ENCODE data around the gene GOT1. TPM values are rescaled to one million over a fixed set of nuclear protein-coding genes. Genes with fewer than 3 reads are reported as not detected.

The GOT1 gene
- total and polyA plus RNA-seq, 10 of the 15 experiments (the other 5 are each of a cell fraction or from before 2014, with no cell fraction given): 32.5 to 67.5 (median 50.3) TPM

GRCh38 chr10:99456931-99457288 lies 26.5 kb upstream of the GOT1 start:
- H3K27me3 ChIP-seq (replicated peaks in 1 of 2; ENCODE audit: control insufficient read depth in 2 of 2, insufficient read depth in 2 of 2, low read length in 1 of 2): peaks cover 0 to 5% of the 10 kb centered on the region in 2 experiments
- no peaks in the 10 kb centered on the region for H3K4me1 ChIP-seq (ENCODE audit: control insufficient read depth, insufficient read depth, low read length)
- H3K4me3 ChIP-seq: no peak overlapping the region
- intact Hi-C loops (cut with micrococcal nuclease; ENCODE audit: unreplicated experiment) (no loop called here), in situ Hi-C loops (cut with MboI) (no loop called here)
- ChIA-PET RAD21 (ENCODE audit: unreplicated experiment) (no interaction called here), SMC1A (ENCODE audit: uncharacterized antibody, unreplicated experiment) (no interaction called here), CTCF (no interaction called here), POLR2A (no interaction called here)
- BruUV-seq (replicated peaks): no TSS peak
- H3K27ac ChIP-seq (ENCODE audit: control insufficient read depth, insufficient read depth): no peak overlapping the region
- 16% methylated on average over 2 of the region's 2 CpGs for WGBS (ENCODE audit: insufficient coverage, insufficient replicate concordance, low lambda C conversion rate, missing lambda C conversion rate)
- no peak overlapping the region for H2AFZ ChIP-seq (ENCODE audit: control insufficient read depth, low read depth, low read length)
- H3K36me3 ChIP-seq (ENCODE audit: control insufficient read depth in 2 of 2, insufficient read depth in 2 of 2, low read length in 1 of 2): no peaks in the 10 kb centered on the region
- ATAC-seq (no peak), FAIRE-seq (no peak), DNase-seq (ENCODE audit: low read depth, low spot score) (no peak)
- TF ChIP-seq RCOR1 (conservative IDR thresholded peaks at IDR 0.05; ENCODE audit: low read depth, low read length): no peak
- TF ChIP-seq SRF (IDR thresholded peaks at IDR 0.05; ENCODE audit: low read depth in 2 of 2, low read length in 2 of 2): no peak
- no peak for TF ChIP-seq PAX5 (IDR thresholded peaks at IDR 0.05; ENCODE audit: borderline replicate concordance, low read depth, low read length)
- TF ChIP-seq CREB1 (IDR thresholded peaks at IDR 0.05; ENCODE audit: low read depth): no peak
- no peak for TF ChIP-seq CHD2 (IDR thresholded peaks at IDR 0.05; ENCODE audit: borderline replicate concordance, low read depth, low read length)
- no peak for TF ChIP-seq EED (IDR thresholded peaks at IDR 0.05; ENCODE audit: low read depth)
- no peak for TF ChIP-seq PKNOX1 (IDR thresholded peaks at IDR 0.05)
- no peak for TF ChIP-seq SIN3A (IDR thresholded peaks at IDR 0.05; ENCODE audit: low read depth, low read length)
- no peak for TF ChIP-seq IRF5 (IDR thresholded peaks at IDR 0.05; ENCODE audit: borderline replicate concordance)
- no peak for TF ChIP-seq CEBPZ (IDR thresholded peaks at IDR 0.05; ENCODE audit: low read depth, low read length)
- TF ChIP-seq SMC3 (IDR thresholded peaks at IDR 0.05; ENCODE audit: borderline replicate concordance, low read length): no peak
- TF ChIP-seq POLR2A (IDR thresholded peaks at IDR 0.05; ENCODE audit: low read depth, low read length): no peak
- TF ChIP-seq POLR2AphosphoS5 (IDR thresholded peaks at IDR 0.05; ENCODE audit: low read length): no peak
- no peaks in the 10 kb centered on the region for H3K79me2 ChIP-seq (ENCODE audit: control insufficient read depth, insufficient read depth, low read length)
- H3K9me3 ChIP-seq (replicated peaks; ENCODE audit: control insufficient read depth, insufficient read depth, low read length): no peaks in the 10 kb centered on the region
- H3K9ac ChIP-seq (ENCODE audit: control insufficient read depth, insufficient read depth, low read length): no peak overlapping the region
- no peaks in the 10 kb centered on the region for H4K20me1 ChIP-seq (ENCODE audit: control insufficient read depth, insufficient read depth)
- no peak overlapping the region for H3K4me2 ChIP-seq (ENCODE audit: control insufficient read depth, insufficient read depth)

All from GM12878 (cell line).